GM18499 (cell line): ENCODE results near the gene ABO.
"Not testable (repeated sequence)": the region's sequence is repeated elsewhere in the genome, so short reads cannot be mapped to it uniquely, and the experiment has no call there.

Experiments
- ATAC-seq: cut with Tn5 transposase; IDR thresholded peaks from one replicate; pipeline ENCODE4 v1.9.1; 2021; ENCODE audit warnings: moderate number of reproducible peaks; ENCODE audit not compliant: insufficient read depth, unreplicated experiment

Gene ABO

DNA sequence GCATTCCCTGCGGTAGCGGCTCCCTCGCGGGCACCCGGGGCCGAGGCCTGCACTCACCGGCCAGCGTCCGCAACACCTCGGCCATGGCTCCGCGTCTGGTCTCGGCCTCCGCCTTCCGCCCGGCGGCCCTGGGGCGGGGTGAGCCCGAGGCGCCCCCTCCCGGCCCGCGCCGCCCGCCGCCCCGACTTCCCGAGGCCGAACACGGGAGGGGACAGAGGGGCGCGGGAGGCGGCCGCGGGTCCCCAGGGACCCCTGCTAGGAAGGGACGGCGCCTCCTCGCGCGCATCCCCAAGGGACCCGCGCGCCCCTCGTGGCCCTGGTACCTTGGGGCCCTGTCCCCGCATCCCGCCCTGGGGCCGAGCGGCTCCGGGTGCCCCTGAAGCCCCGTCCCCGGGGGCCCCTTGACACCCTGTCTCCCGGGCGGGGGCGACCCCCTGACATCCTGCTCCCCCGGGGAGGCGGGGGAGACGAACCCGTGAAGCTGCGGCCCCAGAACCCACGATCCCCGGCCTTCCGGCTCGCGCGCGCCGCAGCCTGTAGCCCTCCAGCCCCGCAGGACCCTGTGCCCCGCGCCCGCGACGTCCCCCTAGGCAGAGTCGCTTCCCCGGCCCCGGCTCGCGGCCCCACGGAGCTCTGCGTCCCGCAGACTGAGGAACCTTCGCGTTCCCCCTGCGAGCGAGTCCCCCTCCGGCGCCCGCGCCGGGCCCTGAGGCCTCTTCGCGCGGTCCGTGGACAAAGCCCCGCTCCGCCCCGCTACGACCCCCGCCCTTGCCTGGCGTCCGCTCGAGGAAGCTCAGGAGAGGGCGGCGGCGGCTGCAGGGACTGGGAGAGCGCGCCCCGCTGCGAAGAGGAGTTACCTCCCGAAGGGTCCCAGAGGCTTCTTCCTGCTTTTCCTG lies at the start of gene ABO:
ABO (minus strand) TSS at position 97 of the 896 bp plus-strand sequence.
- ATAC-seq: no peak

- ATAC-seq: no peak
Measured at GRCh38 chr9:133323991-133324703, 49.1 kb upstream of the ABO start.

DNA sequence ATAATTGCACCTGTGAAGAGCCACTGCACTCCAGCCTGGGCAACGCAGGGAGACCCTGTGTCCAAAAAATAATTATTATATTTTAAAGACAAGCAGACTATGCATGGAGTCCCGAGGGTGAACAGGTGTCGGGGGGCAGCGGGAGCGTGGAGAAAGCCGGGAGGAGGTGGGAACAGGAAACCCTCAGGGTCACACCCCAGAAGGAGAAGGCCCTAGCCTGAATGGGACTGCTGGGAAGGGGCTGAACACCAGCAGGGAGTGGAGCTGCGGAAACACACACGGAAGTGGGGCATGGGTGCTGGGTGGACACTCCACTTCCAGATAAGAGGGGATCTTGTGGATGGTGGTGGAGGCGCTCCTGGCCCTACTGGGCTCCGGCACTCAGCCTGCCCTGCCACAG lies 48.2 kb upstream of the ABO start:
- ATAC-seq: no peak

DNA sequence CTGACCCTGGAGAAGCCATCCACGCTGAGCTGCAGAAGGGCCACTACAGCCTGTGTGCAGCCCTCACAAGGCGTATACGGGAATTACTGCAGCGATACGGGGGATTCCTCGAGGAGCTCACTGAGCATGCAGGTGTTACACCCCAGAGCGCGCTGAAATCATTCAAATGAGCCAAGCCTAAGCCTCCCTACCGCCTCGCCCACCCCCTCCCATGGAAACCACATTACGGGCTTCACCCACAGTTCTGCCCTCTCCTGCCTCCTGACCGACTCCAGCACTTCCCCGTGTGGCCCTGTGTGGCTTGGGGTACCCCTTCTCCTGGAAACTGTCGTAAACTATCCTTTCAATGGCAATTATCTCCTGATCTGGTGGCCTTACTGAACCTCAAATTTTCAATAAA lies 47.7 kb upstream of the ABO start:
- ATAC-seq: no peak

- ATAC-seq: no peak
Measured at GRCh38 chr9:133321411-133321935, 46.5 kb upstream of the ABO start.

DNA sequence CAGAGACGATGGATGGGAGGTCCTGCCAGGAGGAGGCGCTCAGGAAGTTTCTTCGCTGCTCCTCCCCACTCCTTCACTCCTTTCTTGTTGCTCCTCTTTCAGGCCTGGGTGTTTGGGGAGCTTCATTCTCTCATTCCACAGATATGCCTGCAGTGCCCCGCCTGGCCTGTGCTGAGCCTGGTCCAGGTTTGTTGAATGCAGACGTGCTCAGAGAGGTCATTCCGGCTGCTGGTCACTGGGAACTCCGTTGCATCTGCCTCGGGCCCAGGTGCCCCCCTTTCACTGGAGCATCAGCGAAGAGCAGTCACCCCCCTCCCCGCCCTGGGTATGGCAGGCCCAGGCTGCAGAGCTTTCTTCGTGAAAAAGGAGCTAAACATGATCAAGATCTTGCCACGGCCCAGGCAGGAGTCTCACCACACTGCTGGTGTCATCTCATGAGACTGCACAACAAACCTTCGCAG lies 45.5 kb upstream of the ABO start:
- ATAC-seq: no peak

GRCh38 chr9:133317551-133317950 lies 42.5 kb upstream of the ABO start:
- ATAC-seq: not testable (repeated sequence)

DNA sequence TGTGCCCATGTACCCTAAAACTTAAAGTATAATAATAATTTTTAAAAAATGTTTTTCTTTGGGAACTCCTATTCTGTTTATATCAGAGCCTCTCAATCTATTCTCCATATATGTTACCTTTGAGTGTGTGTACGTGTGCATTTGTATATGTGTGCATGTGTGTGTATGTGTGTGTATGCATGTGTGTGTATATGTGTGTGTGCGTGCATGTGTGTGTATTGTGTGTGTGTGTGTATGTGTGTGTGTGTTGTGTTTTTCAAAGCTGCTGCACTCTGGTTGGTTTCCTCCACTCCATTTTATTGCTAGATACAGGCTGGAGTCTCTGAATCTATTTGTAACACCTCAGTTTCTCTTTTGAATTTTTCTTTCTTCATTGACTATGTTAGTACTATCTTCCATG lies 41.0 kb upstream of the ABO start:
- ATAC-seq: no peak

DNA sequence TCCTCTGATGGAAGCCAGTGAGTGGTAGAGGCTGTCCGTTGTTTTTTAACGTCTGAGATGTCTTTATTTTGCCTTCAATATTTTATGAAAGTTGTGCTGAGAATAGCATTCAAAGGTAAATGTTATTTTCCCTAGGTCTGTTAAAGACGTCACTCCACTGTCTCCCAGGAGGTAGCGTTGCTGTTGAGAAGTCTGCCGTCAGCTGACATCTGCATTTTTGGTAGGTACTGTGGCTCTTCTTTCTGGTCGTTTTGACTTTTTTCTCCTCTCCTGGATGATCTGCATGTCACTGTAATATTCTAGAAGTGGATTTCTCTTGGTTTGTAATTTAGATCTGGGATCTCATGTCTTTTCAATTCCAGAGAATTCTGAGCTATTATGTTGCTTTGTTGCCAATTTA lies 34.6 kb upstream of the ABO start:
- ATAC-seq: no peak

DNA sequence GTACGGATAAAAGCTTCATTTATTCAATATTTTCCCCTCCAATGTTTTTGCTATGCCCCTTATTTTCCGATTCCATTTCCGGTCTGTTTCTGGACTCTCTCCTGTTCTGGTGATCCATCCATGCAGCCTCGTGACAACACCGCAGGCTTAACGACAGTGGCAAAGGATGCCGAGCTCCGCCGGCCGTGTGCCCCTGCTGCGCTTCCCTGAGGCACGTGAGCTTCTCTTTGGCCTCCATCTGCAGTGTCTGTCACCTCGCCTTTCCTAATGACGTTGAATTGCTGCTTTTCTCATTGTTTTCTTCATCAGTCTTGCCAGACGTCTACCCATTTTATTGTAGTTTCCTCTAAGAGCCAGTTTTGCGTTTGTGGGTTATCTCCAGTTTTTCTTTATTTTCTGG lies 32.3 kb upstream of the ABO start:
- no peak for ATAC-seq

DNA sequence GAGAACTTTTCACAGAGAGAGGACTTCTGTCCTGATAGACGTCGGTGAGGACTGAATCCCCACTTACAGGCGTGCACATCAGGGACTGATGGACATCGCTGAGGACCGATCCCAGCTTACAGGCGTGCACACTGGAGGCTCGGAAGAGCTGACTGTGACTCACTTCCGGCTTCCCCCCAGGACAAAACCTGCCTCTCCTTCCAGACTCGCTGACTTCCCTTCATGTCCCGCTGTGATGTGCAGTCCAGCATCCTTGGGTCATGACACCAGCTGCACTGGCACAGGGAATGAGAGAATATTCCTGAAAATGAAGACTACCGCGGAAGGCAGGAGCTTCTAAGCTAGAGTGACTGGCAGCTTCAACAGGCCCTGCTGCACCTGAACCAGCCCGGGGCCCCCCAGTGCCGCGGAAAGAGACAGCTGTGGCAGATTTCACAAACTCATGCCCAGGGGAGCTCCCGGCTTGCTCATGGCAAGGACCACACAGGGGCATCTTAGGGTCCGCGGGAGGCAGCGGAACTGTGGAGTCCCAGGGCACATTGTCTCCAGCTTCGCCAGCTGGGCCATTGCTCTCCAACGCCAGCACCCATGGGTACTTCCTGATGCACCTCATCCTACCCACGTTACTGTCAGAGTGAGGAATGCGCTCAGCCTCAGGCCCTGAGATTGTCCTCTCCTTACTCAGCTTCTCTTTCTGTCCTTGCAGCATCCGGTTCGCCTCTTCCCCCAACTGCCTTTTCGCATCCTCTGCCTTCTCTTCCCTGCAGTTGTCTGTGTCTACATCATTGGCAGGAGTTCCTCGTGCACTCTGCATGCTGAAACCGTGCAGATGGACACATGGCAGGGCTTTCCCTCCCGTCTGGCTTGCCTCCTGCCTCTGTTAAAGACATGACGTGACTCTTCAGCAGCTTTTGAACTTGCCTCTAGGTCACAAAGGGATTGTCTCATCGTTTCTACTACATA lies 31.5 kb upstream of the ABO start:
- ATAC-seq: no peak

DNA sequence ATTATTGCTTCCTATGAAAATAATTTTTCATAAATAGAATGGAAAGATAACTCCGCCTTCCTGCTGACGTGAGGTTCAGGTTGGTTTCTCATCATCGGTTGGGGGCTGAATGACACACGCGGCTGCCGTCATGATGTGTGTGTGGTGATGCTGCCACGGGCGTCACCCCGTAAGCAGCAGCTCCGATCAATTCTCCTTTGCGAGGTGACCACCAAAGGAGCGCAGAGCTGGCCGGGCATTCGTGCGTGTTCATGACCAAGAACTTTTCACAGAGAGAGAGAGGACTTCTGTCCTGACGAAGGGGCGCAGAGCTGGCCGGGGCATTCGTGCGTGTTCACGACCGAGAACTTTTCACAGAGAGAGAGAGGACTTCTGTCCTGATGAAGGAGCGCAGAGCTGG lies 30.7 kb upstream of the ABO start:
- no peak for ATAC-seq

GRCh38 chr9:133304477-133305377 lies 29.7 kb upstream of the ABO start:
- ATAC-seq: no peak

DNA sequence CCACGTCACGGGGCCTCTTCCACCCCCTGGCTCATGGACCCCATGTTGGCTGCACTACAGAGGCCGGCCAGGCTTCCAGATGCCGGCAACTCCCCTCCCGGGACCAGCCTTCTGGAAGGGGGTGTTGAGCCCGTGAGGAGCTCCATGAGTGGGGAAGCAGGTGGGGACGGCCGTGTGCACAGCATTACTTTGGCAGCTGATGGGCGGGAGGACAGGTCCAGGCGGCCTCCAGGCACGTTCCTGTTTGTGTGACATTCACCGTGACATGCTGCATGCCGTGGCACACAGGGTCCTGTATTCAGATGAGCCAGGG lies 29.1 kb upstream of the ABO start:
- no peak for ATAC-seq

DNA sequence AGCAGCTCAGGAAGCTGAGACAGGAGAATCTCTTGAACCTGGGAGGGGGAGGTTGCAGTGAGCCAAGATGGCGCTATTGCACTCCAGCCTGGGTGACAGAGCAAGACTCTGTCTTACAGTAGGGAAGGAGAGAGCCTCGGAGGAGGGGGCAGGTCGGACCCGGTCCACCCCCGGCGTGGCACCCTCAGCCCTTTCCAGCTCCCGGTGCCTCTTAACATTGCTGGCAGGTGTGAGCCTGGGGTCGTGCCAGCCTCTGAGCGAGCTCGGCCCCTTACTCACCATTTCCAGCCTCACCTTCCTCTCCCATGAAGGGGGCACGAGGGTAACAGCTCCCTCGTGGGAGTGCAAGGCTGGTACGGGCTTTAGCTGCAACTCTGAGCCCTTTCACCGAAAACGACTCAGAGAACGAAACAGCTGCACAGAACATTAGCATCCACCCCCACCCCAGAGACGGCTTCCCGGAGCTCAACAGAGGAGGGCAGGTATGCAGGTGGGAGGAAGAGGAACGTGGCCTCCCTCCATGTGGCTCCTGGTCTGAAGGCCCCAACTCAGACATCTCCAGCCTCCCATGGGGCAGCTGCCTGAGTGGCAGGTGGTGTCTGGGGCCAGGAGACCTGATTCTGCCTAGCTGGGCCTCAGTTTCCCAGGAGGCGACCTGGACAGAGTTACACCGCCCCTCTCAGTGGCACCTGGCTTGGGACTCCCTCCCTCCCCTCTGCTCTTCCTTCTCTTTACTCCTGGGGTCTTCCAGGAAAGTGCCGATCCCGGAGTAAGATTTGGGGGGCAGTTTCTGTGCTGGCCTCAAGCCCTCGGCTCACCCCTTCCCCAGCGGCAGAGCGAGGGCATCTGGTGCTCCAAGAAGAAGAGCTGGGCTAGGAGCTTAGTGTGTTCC lies 28.5 kb upstream of the ABO start:
- no peak for ATAC-seq

DNA sequence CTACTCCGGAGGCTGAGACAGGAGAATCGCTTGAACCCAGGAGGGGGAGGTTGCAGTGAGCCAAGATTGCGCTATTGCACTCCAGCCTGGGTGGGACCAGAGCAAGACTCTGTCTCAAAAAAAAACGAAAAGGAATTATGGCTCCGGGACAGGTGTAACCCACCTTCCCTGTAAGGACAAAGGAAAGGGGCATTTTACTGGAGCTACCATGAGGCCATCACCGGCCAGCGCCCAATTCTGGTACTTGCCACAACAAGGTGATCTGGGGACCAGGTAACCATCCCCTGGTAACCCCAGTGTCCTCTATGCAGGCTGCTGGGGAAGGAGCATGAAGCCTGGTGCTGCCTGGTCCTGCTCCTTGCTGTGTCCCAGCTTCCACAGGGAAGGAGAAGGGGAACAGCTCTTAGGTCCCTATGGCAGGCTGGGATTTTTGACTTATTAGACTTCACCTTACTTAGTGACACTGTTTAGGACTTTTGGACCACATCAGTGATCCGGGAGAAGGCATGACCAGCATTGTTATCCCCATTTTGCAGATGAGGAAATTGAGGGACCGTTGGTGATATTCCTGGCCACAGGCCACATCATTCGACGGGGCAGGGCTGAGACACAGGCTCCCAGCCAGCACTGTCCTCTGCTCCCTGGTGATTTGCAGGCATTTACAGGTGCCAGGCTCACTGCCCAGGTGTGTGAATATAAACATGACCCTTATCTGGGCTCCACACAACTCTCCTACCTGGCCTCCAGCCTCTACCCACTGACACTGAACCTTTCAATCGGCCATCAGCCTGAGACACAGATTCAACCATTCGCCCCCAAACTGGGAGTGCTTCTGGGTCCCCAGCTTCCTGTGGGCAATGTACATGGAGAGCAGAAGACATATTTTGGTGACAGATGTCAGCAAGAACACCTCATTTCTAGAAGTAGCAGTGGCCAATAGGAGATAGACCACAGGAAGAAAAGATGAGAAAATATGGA lies 26.5 kb upstream of the ABO start:
- no peak for ATAC-seq

DNA sequence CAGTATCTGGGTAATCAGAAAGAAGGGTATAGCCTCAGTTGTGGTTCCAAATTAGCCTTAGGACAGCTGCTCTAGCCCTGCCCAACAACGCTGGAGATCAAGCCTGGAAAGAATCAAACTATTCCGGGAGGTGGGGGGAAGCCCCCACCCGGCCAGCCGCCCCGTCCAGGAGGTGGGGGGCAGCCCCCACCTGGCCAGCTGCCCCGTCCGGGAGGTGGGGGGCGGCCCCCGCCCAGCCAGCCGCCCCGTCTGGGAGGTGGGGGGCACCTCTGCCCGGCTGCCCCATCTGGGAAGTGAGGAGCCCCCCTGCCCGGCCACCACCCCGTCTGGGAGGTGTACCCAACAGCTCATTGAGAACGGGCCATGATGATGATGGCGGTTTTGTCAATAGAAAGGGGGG lies 25.0 kb upstream of the ABO start:
- not testable (repeated sequence) for ATAC-seq
